ENCODE data around the gene MACROD2.

MACROD2 gene

DNA sequence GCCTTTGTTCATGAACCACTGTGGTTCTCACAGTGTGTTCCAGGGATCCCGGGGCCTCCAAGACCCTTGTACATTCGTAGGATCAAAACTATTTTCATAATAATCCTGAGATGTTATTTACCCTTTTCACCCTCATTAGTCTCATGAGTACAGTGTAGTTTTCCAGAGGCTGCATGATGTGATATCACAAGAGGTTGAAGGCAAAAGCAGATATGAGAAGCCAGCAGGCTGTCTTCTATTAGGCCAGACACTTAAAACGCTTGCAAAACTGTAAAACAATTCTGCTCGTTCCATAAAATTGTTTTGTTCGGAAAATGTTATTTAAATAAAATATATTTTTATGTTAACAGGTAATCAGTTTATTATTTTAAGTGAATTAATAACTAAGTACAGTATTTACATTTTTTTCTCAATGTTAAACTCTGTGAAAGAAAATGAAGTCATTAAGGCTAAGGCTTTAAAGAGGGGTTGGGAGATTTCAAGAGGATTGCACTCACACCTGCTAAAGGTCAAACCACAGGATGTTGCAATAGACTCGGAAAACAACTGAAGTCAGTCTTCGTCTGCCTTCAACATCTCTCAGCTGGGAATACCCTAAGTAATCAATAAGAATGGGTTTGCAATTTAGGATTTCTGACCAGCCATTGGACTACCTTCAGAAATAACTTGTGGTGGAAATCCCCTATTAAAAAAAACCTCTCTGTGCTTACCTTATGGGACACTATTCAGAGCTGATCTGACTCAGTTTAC, 2103.7 kb downstream of the MACROD2 start:
- no peak for DNase-seq (ENCODE audit: low read depth, low spot score)

GRCh38 chr20:16100111-16100510, 2104.8 kb downstream of the MACROD2 start:
- DNase-seq (ENCODE audit: low read depth, low spot score), result no peak

DNA sequence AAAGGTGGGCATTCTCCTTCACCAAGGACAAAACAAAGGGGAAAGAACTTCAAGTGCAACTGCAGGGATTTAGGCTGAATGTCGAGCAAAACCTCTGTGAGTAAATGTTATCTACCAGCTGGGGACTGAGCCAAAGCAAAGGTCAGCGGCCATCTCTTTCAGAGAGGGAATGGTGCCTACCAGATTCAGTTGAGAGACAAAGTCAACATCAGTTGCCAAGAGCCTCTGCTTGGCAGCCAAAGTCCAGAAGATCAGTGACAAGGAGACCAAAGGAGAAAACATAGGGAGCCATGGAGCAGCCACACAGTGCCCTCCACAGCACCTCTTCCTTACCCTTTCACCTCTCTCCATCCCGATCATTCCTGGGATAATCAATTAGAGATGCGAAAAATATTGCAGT, 2105.5 kb downstream of the MACROD2 start:
- DNase-seq (ENCODE audit: low read depth, low spot score), result no peak
